SK-N-SH (cell line): ENCODE data around the gene IQGAP1. TPM values are rescaled to one million over a fixed set of nuclear protein-coding genes. Genes with fewer than 3 reads are reported as not detected.

ENCODE experiments used
- CTCF ChIA-PET: fragments of 300-600, 350-600 bp; formaldehyde crosslinking; extraction: SDS; loops from one replicate; lab custom pipeline; 2021; lab: Yijun Ruan, JAX
- POLR2A ChIA-PET: fragments of 350-600 bp; sonication (Branson Sonifier 250); formaldehyde crosslinking; extraction: SDS; loops from one replicate; lab custom pipeline; 2020; ENCODE audit warnings: antibody characterized with exemption, inconsistent platforms; lab: Yijun Ruan, JAX
- DNase-seq: peaks from one replicate; pipeline ENCODE4 v3.0.0; 2012
- H2AFZ ChIP-seq: fragments of 200-600 bp; sonication (generic); 2 replicates; pipeline ENCODE4 v1.8.1; 2016; ENCODE audit warnings: antibody characterized with exemption, mild to moderate bottlenecking, low read depth
- H3F3A ChIP-seq: fragments of 200-600 bp; sonication (generic); replicated peaks from 2 replicates; pipeline ENCODE3; 2016; ENCODE audit warnings: antibody characterized with exemption, mild to moderate bottlenecking; ENCODE audit not compliant: insufficient read depth
- H3K27ac ChIP-seq, 2 experiments: fragments of 200-500 bp in 1 of 2; fragments of 200-600 bp in 1 of 2; sonication (Bioruptor generic) in 1 of 2; sonication (generic), shearing (Covaris generic) in 1 of 2; 2 replicates each; pipeline versions ENCODE4 v1.5.1 to v1.6.1; 2014 to 2016; ENCODE audit warnings: low read depth in 2 of 2, inconsistent platforms in 1 of 2, low read length in 1 of 2, mild to moderate bottlenecking in 1 of 2, mixed read lengths in 1 of 2
- H3K27me3 ChIP-seq: fragments of 200-600 bp; sonication (generic), shearing (Covaris generic); 2 replicates; pipeline ENCODE4 v1.6.1; 2016; ENCODE audit warnings: mixed run types; ENCODE audit not compliant: insufficient read depth
- H3K36me3 ChIP-seq, 2 experiments: fragments of 200-500 bp in 1 of 2; fragments of 200-600 bp in 1 of 2; sonication (Bioruptor generic) in 1 of 2; sonication (generic) in 1 of 2; replicated peaks in 1 of 2; 2 replicates each; pipeline versions ENCODE3 to v1.5.1; 2014 to 2016; ENCODE audit warnings: low read length in 1 of 2, mild to moderate bottlenecking in 1 of 2; ENCODE audit not compliant: insufficient read depth in 2 of 2, control insufficient read depth in 1 of 2
- H3K4me1 ChIP-seq, 2 experiments: fragments of 200-500 bp in 1 of 2; fragments of 200-600 bp in 1 of 2; sonication (Bioruptor generic) in 1 of 2; sonication (generic), shearing (Covaris generic) in 1 of 2; 2 replicates each; pipeline versions ENCODE4 v1.5.1 to v1.6.1; 2014 to 2016; ENCODE audit warnings: low read depth in 1 of 2, low read length in 1 of 2, mixed run types in 1 of 2; ENCODE audit not compliant: insufficient read depth in 2 of 2, control insufficient read depth in 1 of 2
- H3K4me2 ChIP-seq: fragments of 200-600 bp; sonication (generic), shearing (Covaris generic); 2 replicates; pipeline ENCODE4 v1.6.1; 2017; ENCODE audit warnings: mixed run types
- H3K4me3 ChIP-seq, 2 experiments: fragments of 200-500 bp in 1 of 2; fragments of 200-600 bp in 1 of 2; sonication (Bioruptor generic) in 1 of 2; sonication (generic), shearing (Covaris generic) in 1 of 2; 2 replicates each; pipeline versions ENCODE4 v1.5.1 to v1.8.1; 2014 to 2016; ENCODE audit warnings: low read depth in 2 of 2, inconsistent platforms in 1 of 2, low read length in 1 of 2, mild to moderate bottlenecking in 1 of 2, mixed read lengths in 1 of 2, moderate library complexity in 1 of 2
- H3K79me2 ChIP-seq: fragments of 200-600 bp; sonication (generic); 2 replicates; pipeline ENCODE4 v1.8.1; 2017; ENCODE audit warnings: mild to moderate bottlenecking; ENCODE audit not compliant: insufficient read depth
- H3K9ac ChIP-seq: fragments of 200-600 bp; sonication (generic); 2 replicates; pipeline ENCODE4 v1.6.1; 2017; ENCODE audit warnings: mixed run types
- H3K9me2 ChIP-seq: fragments of 200-600 bp; sonication (generic); 2 replicates; pipeline ENCODE4 v1.6.1; 2017; ENCODE audit warnings: mixed run types
- H3K9me3 ChIP-seq: fragments of 200-600 bp; sonication (generic); 2 replicates; pipeline ENCODE4 v1.6.1; 2017; ENCODE audit warnings: mixed run types, mild to moderate bottlenecking, moderate library complexity
- H4K20me1 ChIP-seq: fragments of 200-600 bp; sonication (generic); 2 replicates; pipeline ENCODE4 v1.6.1; 2017; ENCODE audit warnings: mild to moderate bottlenecking, mixed run types; ENCODE audit not compliant: insufficient read depth
- CHD2 ChIP-seq: fragments of 150-350 bp; IDR thresholded peaks from 2 replicates; pipeline ENCODE4 v1.6.1; 2018; ENCODE audit warnings: low read length; ENCODE audit not compliant: partially characterized antibody
- ELF1 ChIP-seq: IDR thresholded peaks from 2 replicates; pipeline ENCODE4 v1.4.0; 2012
- EZH2phosphoT487 ChIP-seq: fragments of 200-600 bp; sonication (generic); IDR thresholded peaks from 2 replicates; pipeline ENCODE4 v1.6.1; 2017; ENCODE audit warnings: low read depth, mixed run types, mild to moderate bottlenecking, antibody characterized with exemption, moderate library complexity, borderline replicate concordance
- FOSL2 ChIP-seq: IDR thresholded peaks from 2 replicates; pipeline ENCODE4 v1.4.0; 2012; ENCODE audit warnings: low read depth, mild to moderate bottlenecking, moderate library complexity, borderline replicate concordance
- GATA2 ChIP-seq: sonication (generic); formaldehyde crosslinking; IDR thresholded peaks from 2 replicates; pipeline ENCODE4 v1.5.0; 2020; ENCODE audit warnings: mild to moderate bottlenecking, missing genetic modification reagents
- MEF2A ChIP-seq: IDR thresholded peaks from 2 replicates; pipeline ENCODE4 v1.4.0; 2012; ENCODE audit warnings: low read depth, borderline replicate concordance
- NRF1 ChIP-seq: IDR thresholded peaks from 2 replicates; pipeline ENCODE4 v1.6.1; 2012; ENCODE audit warnings: low read depth, mild to moderate bottlenecking, low read length
- RAD21 ChIP-seq: IDR thresholded peaks from 2 replicates; pipeline ENCODE4 v1.6.1; 2012; ENCODE audit warnings: mild to moderate bottlenecking, low read length
- RFX5 ChIP-seq: IDR thresholded peaks from 2 replicates; pipeline ENCODE4 v1.6.1; 2012; ENCODE audit warnings: mild to moderate bottlenecking, improper control_type of control experiment, low read length
- SIN3A ChIP-seq: IDR thresholded peaks from 2 replicates; pipeline ENCODE4 v1.6.1; 2012; ENCODE audit warnings: low read depth, mild to moderate bottlenecking, low read length, moderate library complexity, borderline replicate concordance
- TEAD4 ChIP-seq: IDR thresholded peaks from 2 replicates; pipeline ENCODE4 v1.4.0; 2012; ENCODE audit warnings: mild to moderate bottlenecking, borderline replicate concordance; ENCODE audit not compliant: insufficient read depth
- WGBS: methylation state at CpG from one replicate; pipeline ENCODE4 v1.1.6; 2017; ENCODE audit warnings: low lambda C conversion rate; 5-methylcytosine and 5-hydroxymethylcytosine counted together
- polyA plus RNA-seq, 3 experiments: library from polyadenylated mRNA; depleted of rRNA; stranded (reverse); fragments of >200 nt; gene quantifications; 2 replicates each; pipeline ENCODE4 v1.2.3, GENCODE V29; 2012

IQGAP1 gene
- polyA plus RNA-seq, 1 of the 3 experiments (the other 2 are of a cell fraction): 56.5 TPM

GRCh38 chr15:90393040-90393439, 5.0 kb downstream of the IQGAP1 start (continued):
- TF ChIP-seq EZH2phosphoT487 (no peak), SIN3A (no peak), RFX5 (no peak)
- TF ChIP-seq, all 33 proteins: peak for 0

DNA sequence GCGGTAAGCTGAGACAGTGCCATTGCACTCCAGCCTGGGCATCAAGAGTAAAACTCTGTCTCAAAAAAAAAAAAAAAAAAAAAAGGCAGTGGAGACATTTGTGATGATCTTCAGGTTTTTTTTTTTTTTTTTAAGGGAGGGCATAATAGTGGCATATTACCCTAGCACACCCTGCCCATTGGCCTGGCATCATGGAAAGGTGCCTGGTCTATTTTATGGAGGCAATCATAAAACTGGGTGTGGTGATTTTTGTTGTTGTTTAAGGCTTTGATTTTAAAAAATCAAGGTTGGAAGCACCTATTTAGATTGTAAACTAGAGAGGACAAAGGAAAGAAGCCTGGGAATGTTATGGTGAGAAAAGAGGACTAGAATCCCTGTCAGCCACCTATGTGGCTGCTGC, 6.0 kb downstream of the IQGAP1 start:
- Histone ChIP-seq H3K4me1 (peaks cover 0 to 16% of the 10 kb centered on the region in 2 experiments; a peak in 3 of 4 replicates), H3K9me3 (no peaks in the 10 kb centered on the region), H3K36me3 (peaks cover 13 to 37% of the 10 kb centered on the region in 2 experiments), H3K4me2 (no peak overlapping the region), H3K4me3 (no peak overlapping the region), H3K9ac (no peak overlapping the region), H4K20me1 (peaks cover 81% of the 10 kb centered on the region), H3K9me2 (no peaks in the 10 kb centered on the region), H3K79me2 (peaks cover 100% of the 10 kb centered on the region), H3K27me3 (no peaks in the 10 kb centered on the region), H2AFZ (no peak overlapping the region), H3K27ac (peak overlapping the region in 1 of 2 experiments; percentile 30; a peak in 1 of 4 replicates), H3F3A (peaks cover 30% of the 10 kb centered on the region)
- no peak for DNase-seq
- CTCF ChIA-PET: interaction anchor here (0.9 to 1.3 kb wide), 2 partner anchors 8 to 12 kb away, joined by 3 read pairs; no protein-coding TSS in a partner anchor
- 100% methylated on average over 1 of the region's 1 CpG for WGBS
- TF ChIP-seq ELF1 (no peak), RAD21 (no peak), FOSL2 (no peak)
- POLR2A ChIA-PET: no interaction called here

GRCh38 chr15:90394748-90395442, 6.9 kb downstream of the IQGAP1 start:
- POLR2A ChIA-PET: interaction anchor here (0.7 kb wide), 1 partner anchor 135 kb away, joined by 3 read pairs; the partner anchor contains the start of gene CRTC3
- Histone ChIP-seq H3K4me1 (peaks cover 0 to 18% of the 10 kb centered on the region in 2 experiments; a peak in 2 of 4 replicates), H3K79me2 (peaks cover 100% of the 10 kb centered on the region), H3F3A (peaks cover 34% of the 10 kb centered on the region), H3K4me2 (no peak overlapping the region), H3K27ac (peak overlapping the region in 1 of 2 experiments; percentile 30; a peak in 1 of 4 replicates), H3K4me3 (no peak overlapping the region), H3K9me3 (no peaks in the 10 kb centered on the region), H2AFZ (no peak overlapping the region), H3K36me3 (peaks cover 13 to 37% of the 10 kb centered on the region in 2 experiments), H3K9me2 (no peaks in the 10 kb centered on the region), H4K20me1 (peaks cover 76% of the 10 kb centered on the region), H3K9ac (no peak overlapping the region), H3K27me3 (no peaks in the 10 kb centered on the region)
- CTCF ChIA-PET: interaction anchor here (0.9 to 1.1 kb wide), 2 partner anchors 13 to 491 kb away, joined by 3 read pairs; no protein-coding TSS in a partner anchor
- DNase-seq: no peak
- no peak for TF ChIP-seq TEAD4
- no peak for TF ChIP-seq SIN3A
- no peak for TF ChIP-seq CHD2
- no peak for TF ChIP-seq GATA2 (CRISPR knock-in tag)
- TF ChIP-seq MEF2A: no peak
- TF ChIP-seq NRF1: no peak
- 97% methylated on average over 12 of the region's 12 CpGs for WGBS
